GM19438 (cell line): ENCODE results near the gene PKP4.
"Not testable (repeated sequence)": the region's sequence is repeated elsewhere in the genome, so short reads cannot be mapped to it uniquely, and the experiment has no call there.

Source experiments
- ATAC-seq: cut with Tn5 transposase; IDR thresholded peaks from one replicate; pipeline ENCODE4 v1.9.1; 2021; ENCODE audit warnings: low read depth; ENCODE audit not compliant: unreplicated experiment

PKP4 gene

DNA sequence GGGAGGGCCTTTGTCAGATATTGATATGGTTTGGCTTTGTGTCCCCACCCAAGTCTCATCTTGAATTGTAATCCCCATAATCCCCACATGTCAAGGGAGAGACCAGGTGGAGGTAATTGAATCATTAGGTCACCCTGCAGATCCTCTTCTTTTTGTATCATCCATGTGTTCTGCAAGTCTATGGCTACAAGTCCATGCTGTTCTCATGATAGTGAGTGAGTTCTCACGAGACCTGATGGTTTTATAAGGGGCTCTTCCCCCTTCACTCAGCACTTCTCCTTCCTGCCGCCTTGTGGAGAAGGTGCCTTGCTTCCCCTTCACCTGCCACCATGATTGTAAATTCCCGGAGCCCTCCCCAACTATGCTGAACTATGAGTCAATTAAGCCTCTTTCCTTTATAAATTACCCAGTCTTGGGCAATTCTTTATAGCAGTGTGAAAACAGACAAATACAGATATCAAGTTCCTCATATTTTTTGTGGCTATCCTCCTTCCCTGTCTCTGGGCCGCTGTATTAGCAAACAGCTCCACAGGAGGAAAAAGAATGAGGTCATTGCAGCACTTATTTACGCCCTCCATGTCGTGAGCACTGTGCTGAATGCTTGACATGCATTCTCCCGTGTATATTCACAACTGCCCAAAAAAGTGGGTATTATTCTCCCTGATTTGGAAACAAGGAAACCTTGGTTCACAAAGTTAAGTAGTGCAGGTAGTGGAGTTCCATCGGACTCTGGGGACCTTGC is 248.1 kb downstream of the PKP4 start:
- ATAC-seq, result not testable (repeated sequence)

DNA sequence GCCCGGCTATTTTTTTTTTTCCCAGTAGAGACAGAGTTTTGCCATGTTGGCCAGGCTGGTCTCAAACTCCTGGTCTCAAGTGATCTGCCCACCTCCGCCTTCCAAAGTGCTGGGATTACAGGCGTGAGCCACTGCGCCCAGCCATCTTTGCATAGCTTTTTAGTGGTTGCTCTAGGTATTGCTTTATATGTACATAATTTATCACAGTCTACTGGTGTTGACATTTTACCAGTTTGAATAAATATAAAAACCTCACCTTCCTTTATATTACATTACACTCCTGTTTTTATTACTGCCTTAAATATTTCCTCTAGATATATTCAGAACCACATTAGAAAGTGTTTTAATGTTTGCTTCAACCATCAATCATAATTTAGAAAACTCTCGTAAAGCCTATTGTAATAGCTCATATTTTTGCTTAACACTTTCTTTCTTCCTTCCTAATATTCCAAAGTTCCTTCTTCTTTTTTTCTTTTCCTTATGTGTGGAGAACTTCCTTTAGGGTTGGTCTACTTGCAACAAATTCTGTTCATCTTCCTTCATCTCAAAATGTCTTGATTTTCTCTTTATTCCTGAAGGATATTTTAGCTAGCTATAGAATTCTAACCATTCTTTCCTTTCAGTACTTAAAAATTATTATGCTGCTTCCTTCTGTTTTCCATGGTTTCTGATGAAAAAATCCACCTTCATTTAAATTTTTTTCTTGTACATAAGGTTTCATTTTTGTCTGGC is 256.2 kb downstream of the PKP4 start:
- ATAC-seq, result no peak

DNA sequence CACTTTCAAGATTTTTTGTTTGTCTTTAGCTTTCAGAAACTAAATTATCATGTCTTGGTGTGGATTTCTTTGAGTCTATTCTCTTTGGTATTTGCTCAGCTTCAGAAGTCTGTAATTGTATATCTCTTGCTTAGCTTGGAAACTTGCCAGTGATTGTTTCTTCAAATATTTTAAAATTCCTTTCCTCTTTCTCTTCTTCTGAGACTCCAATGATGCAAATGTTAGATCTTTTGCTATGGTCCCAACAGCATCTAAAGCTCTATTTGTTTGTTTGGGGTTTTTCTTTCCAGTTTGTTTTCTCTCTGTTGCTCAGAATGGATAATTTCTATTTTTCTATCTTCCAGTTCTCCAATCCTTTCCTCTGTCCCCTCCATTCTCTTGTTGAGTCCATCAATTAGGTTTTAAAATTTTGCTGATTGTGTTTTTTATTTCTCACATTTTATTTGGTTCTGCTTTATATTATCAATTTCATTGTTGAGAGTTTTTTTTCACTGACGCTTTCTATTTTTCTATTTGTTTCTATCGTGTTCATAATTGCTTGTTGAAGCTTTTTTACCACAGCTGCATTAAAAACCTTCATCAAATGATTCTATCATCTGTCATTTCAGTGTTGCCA is 256.9 kb downstream of the PKP4 start:
- no peak for ATAC-seq

DNA sequence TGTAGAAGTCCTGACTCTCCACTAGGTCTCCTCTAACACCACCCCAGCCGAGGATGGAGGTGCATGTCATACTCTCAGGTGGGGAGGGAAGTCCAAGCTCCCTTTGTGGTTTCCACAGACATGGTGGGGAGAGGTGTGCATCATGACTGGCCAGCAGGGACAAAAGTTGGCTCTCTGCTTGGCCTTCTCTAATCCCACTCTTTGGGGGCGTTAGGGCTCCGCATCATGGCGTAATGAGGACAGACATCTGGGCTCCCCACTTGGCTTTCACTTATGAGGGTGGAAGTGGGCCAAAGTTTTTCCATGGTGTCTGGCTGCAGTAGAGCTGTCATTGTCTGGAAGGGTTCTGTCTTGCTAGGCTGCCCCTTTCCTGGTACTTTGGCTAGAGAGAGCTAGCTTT is 257.7 kb downstream of the PKP4 start:
- ATAC-seq, result no peak

DNA sequence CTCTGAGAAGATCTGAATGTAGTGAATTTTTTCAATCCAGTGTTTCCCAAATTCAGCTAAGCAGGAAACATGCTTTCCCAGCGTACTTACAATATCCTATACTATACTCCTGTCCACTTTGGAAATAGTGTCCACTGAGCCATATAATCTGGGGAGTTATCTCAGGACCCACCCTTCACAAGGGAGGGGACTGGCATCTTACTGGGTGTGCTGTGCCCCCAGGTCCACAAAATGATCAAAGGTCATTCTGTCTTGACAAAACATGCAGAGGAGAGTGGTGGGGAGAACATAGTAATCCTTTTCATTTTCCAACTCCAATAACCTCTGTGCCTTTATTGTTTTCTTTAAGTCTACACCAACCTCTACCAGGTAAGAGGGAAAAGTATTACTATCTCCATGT is 258.6 kb downstream of the PKP4 start:
- no peak for ATAC-seq

DNA sequence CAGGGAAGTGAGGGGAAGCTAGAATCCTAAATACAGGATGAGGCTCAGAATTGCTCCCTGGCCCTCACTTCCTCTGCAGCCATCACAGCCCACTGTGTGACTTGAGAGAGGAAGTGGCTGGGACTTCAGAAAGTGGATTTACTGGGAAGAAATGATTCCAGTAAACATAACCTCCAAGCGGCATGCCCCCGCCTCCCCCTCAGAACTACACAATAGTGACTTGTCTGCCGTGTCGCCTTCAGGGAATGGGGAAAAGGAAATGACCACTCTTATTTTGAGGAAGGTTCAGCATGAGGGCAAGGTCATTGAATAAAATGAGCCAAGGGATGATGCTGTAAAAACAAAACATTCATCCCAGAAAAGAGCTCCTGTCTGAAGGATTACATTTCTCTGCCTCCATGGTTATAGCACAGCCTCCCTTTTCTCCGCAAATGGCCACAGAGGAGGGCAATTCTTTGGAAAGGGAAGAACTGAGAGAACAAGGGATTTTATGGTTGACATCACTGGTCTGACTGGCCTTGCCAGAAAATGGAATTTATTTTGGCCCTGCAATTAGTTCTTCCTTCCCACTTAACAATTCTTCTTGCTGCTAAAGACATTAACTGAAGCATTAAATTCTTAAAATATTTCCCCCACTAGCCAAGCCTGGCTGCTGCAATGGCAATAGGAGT is 259.5 kb downstream of the PKP4 start:
- ATAC-seq, result no peak

DNA sequence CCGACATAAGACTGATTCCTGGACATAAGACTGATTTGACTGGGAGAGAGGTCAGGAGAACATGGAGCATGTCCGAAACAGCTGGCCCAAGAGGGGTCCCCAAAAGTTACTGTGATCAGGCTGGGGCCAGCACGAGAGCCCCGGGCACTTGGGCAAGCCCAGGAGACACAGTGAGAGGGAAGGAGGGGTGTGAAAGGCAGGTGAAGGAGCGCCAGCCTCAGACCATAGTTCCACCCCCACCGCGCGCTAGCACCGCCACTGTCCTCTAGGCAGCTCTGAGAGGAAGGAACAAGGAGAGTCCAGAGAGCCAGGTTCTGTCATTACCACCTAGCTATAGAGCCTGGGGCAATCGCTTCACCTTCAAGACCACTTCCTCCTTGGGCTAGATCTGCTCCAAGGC is 260.2 kb downstream of the PKP4 start:
- ATAC-seq, result no peak

DNA sequence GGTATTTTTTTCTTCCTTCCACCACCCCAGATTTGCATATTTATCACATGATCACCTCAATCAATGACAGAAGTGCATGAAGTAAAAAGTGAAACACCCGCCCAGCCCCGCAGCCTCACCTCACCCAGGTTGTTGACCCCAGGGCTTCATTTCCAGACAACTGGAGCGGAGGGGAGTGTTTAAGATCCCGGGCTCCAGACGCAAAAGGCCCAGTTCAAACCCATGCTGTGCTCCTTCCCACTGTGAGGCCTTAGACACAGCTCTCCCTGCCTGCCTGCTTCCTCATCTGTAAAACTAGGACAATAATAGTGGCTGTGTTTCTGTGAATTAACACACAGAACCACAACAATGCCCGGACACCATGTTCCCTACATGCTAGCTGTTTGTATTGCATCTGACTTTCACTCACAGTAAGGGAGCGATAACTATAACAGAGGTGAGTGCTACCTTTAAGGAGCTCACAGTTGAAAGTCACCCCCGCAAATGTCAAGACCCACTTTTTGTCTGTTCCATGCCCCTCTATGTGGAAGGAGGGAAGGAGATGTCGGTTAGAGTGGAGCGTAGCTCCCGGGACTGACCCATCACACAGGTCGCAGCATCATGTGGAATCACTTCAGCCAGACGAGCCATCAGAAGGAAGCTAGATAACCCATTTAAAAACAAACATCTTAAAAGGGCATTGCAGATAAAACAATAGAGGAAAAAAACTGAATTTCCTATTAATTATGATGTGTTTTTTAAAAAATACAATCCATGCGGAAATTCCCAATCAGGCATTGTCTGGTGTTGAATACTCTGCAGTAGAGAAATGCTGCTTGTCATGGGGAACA is 260.8 kb downstream of the PKP4 start:
- no peak for ATAC-seq

DNA sequence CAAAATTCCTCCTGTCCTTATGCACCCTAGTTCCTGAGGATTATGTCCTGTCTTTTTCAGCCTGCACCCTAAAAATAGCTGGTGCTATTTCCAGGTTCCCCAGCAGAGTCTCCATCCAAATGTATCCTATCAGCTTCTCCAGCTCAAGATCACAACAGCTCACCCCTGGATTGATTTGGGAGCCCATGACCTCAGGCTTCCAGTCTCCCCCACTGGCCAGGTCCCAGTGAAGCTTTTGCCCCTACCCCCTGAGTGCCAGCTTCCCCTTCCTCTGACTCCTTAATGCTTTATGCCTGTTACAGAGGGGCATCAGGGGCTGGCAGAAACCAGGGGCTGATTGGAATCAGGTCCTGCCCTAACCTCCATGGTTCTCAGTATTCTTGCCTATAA is 261.4 kb downstream of the PKP4 start:
- ATAC-seq, result no peak

DNA sequence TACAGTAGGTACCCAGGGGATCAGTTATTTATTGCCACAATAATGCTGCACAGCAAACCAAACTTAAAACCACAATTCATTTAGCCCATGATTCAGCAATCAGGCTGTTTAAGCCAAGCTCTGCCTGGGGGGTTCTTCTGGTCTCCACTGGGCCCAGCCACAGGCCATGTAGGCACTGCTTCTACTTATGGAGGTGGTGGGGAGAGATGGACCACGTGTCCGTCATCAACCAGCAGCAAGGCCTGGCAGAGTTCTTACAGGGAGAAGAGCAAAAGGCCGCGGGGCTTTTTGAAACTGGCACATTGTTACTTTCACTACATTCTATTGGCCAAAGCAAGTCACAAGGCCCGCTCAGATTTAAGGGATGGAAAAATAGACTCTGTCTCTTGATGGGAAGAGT is 262.1 kb downstream of the PKP4 start:
- no peak for ATAC-seq

DNA sequence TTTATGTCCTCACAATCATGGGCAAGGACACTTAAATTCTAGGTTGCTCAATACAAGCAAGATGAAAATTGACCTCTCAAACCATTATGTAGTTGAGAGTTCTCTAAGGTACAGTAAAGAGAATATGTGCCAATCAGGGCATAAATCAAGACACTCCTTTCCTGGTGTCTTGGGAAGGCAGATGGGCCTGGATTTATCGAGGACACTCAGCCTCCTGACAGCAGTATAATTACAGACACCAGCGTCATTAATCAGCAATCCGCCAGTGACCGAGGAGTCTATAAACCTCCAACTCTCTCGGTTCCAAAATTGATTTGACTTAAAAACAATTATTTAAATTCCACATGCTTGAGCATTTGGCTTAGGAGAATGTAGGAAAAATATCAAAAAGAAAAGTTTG is 262.7 kb downstream of the PKP4 start:
- no peak for ATAC-seq

DNA sequence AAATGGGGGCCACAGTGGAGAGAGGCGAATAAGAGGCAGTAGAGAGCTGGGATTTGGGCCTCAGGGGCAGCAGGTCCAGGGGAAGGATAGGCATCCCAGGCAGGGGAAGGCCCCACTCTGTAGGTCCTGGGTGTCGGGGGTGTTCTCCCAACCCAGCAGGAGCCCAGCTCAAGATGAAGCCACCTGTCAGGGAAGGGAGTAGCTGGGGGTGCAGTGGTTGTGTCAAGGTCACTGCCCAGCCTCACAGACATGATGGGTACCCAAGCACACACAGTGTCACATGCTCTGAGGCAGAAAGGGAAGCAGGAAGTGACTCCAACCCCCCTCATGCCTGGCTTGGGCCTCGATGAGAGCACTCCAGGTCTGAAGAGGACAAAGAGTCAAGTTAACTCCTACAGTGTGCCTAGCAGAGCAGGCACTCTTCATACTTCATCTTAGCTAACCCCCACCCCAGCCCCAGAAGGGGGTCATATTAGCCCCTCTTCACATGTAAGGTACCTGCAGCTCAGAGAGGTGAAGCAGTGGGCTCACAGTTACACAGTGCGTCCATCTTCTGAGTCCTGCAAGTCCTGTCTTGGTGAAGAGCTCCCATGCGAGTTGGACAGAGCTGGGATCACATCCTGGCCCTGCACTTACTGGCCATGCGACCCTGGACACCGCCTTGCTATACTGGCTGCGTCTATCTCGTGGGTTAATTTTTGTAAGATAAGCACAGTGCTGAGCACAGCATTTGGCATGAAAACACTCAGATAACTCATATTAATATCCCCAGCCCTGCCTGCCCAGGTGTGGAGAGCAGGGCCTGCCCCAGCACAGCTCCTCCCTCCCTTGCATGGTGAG is 265.7 kb downstream of the PKP4 start:
- no peak for ATAC-seq

DNA sequence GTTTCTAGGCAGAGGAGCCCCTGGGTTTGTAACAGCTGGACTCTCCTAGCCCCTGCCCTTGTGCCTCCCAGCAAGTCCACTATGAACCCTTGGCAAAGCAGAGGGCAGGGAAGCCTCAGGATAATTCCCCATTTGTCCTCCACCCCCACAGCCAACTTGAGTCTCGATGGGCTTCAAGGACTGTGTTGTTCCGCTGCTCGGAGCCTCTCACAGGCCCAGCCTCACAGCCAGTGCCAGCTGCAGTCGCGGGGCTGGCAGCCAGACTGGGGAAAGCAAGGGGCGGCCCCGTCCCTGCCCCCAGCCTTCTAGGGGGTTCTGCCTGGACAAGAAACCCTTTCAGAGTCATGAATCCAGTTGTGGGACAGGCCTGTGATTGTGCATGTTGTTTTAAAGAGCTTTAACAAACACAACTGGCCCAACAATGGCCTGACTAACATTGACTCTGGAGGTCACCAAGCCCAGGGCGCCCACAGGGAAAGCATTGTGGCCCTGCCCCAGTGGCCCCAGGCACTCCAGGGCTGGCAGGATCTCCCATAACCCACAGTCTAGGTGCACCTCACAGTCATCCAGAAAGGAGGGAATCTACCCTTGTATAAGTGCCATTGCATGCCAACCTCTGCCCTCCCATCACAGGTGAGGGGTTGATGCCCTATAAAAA is 266.6 kb downstream of the PKP4 start:
- no peak for ATAC-seq

DNA sequence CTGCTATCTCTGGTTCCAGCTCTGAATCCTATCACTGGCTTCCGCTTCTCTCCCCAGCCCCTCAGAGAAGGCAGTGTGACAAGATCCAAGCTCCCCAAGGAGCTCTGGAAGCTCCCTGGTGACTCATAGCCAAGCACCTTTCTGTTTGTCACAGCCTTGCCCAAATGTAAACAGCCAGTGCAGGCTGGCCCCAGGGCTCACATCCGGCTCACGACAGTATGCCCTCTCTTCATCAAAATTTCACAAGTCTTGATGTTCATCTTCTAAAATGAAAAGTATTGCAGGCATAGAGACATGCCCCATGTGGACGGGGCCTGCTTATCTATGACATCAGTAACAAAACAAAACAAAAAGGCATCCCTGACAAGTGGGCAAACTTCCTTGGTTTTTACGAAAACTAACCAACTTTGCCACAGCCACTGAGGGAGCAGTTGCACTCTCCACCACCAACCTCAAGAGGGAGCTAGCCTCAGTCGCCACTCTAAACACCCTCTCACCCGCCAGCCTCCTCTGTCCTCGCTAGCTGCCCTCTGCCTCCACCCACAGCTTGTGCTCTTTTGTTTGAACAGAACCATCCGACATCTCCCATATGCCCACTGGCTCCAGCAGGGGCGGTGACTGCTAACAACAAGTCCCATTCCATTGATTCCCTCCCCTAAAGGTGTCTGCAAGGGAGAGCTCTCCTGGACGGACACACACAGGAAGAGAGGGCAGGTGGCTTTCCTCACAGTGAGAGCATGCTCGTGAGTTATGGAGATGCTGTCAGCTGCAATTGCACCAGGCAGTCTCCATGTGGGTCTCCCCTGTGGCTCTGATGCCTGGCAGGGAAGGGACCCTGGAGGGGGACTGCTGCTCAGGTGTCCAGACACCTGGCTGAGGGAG is 267.4 kb downstream of the PKP4 start:
- no peak for ATAC-seq

DNA sequence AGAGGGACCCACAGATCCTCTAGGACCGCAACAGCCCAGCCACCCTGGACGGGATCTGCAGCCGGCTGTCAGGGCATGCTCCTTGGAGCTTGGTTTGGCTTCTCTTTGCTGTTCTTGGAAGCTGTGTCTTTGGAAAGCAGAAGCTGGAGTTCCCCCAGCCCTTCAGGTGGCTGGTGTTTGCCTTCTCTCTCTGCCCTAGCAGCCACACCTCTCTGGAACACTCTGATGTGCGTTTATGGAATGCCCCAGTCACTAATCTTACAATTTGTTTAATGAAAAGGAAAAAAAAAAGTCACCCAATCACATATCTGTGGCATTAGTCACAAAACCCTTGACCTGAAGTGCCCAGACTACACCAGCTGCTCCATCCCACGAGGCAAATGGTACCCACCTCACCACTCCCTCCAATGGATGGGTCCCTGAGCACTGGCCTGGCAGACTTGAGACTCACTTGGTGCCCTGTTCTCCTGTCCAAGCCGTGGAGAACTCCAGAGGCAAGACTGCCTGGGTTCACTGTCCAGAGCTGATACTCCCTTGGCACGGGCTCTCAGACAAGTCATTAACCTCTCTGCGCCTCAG is 268.1 kb downstream of the PKP4 start:
- no peak for ATAC-seq

DNA sequence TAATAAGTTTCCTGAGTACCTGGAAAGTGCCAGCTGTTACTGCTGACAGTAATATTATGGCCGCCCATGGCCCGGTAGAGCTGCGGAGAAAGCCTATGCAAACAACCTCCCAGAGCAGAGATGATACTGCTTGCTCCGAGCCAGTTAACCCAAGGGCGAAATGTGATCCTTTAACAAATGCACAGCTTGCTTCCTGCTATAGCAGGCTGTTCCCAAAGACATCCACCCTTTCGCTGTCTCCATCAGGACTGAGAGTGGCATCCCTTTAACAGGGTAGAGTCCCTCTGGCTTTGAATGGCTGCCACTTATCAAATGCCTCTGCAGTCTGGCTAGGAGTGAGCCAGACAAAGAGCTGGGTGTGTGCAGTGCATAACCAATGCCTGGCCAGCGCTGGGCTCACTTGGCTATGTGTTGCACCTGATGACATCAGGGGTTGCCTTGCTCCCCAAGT is 268.7 kb downstream of the PKP4 start:
- ATAC-seq, result no peak

DNA sequence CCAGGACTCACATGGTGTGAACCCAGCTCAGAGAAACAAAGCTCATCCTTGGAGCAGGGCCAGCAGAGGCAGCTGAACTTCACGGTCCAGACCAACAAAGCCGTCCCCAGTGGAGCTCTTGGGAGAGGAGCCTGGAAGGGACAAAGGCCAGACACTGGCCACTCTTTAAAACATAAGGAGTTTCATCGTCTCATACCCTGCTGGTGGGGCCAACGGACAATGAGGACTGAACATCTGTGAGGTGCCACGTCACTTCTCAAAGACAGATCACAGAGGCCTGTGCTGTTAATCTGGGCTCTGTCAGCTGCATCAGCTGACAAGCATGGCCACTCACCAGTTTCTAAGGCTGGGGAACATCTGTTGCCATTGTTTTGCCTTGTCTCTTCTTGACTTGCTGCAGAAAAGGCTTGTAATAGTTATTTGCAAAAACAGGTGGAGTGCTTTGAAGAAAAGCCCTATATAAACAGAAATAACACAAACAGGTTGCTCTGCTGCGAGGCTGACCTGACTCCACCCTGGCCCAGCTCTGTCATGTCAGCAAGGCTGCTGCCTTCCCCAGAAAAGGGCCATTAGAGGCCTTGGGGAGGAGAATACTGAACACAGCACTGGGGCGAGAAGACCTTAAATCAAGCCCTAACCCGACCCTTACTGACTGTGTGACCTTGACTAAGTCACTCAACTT is 270.3 kb downstream of the PKP4 start:
- ATAC-seq, result no peak
